NCI-H2107 treated with DMSO at 0.1 percent for 48 hours (cell line): ENCODE results near the gene LRRC31.

Experiments used
- DNase-seq: peaks from one replicate; lab custom pipeline; 2025; ENCODE audit not compliant: unreplicated experiment; lab: John Stamatoyannopoulos, UW

LRRC31 gene

GRCh38 chr3:169864270-169864669 is 5.5 kb downstream of the LRRC31 start:
- no peak for DNase-seq

GRCh38 chr3:169863458-169863899 is 6.3 kb downstream of the LRRC31 start:
- DNase-seq: peak; percentile 86

- no peak for DNase-seq
These were observed 7.9 kb downstream of the LRRC31 start for GRCh38 chr3:169861871-169862270.

- no peak for DNase-seq
These were observed 11.9 kb downstream of the LRRC31 start for GRCh38 chr3:169857811-169858210.

- DNase-seq: no peak
These were observed 14.2 kb downstream of the LRRC31 start for GRCh38 chr3:169855514-169855913.

GRCh38 chr3:169850618-169851017 is 19.1 kb downstream of the LRRC31 start:
- DNase-seq: no peak

GRCh38 chr3:169848741-169849140 is 21.0 kb downstream of the LRRC31 start:
- no peak for DNase-seq

GRCh38 chr3:169847896-169848295 is 21.8 kb downstream of the LRRC31 start:
- peak; percentile 87 for DNase-seq

GRCh38 chr3:169846458-169847193 is 23.1 kb downstream of the LRRC31 start:
- DNase-seq: no peak

GRCh38 chr3:169842960-169843359 is 26.8 kb downstream of the LRRC31 start:
- no peak for DNase-seq

- no peak for DNase-seq
These were observed 28.6 kb downstream of the LRRC31 start for GRCh38 chr3:169841171-169841570.

- no peak for DNase-seq
These were observed 31.2 kb downstream of the LRRC31 start for GRCh38 chr3:169838511-169839030.

GRCh38 chr3:169836942-169837275 is 32.8 kb downstream of the LRRC31 start:
- DNase-seq: no peak

- DNase-seq: no peak
These were observed 33.4 kb downstream of the LRRC31 start for GRCh38 chr3:169836078-169836941.

GRCh38 chr3:169835533-169835932 is 34.2 kb downstream of the LRRC31 start:
- no peak for DNase-seq

- no peak for DNase-seq
These were observed 42.0 kb downstream of the LRRC31 start for GRCh38 chr3:169827712-169828111.

GRCh38 chr3:169825316-169825715 is 44.4 kb downstream of the LRRC31 start:
- DNase-seq: no peak

GRCh38 chr3:169822983-169823382 is 46.8 kb downstream of the LRRC31 start:
- DNase-seq: peak; percentile 55

GRCh38 chr3:169822540-169822939 is 47.2 kb downstream of the LRRC31 start:
- DNase-seq: peak; percentile 79

GRCh38 chr3:169822091-169822490 is 47.6 kb downstream of the LRRC31 start:
- peak; percentile 79 for DNase-seq

GRCh38 chr3:169818316-169818715 is 51.4 kb downstream of the LRRC31 start:
- no peak for DNase-seq

- DNase-seq: no peak
These were observed 54.1 kb downstream of the LRRC31 start for GRCh38 chr3:169815590-169816150.
